ENCODE results near the gene DCST2. TPM values are rescaled to one million over a fixed set of nuclear protein-coding genes. Genes with fewer than 3 reads are reported as not detected.
A peak's percentile ranks its signal among the peaks of the same experiment; 100 is the strongest.

DCST2 gene
- total and polyA plus RNA-seq, 9 of the 15 experiments (the other 6 are each of a cell fraction or from before 2014, with no cell fraction given) = 0.09 to 0.49 (median 0.11) TPM; not detected in 3

DNA sequence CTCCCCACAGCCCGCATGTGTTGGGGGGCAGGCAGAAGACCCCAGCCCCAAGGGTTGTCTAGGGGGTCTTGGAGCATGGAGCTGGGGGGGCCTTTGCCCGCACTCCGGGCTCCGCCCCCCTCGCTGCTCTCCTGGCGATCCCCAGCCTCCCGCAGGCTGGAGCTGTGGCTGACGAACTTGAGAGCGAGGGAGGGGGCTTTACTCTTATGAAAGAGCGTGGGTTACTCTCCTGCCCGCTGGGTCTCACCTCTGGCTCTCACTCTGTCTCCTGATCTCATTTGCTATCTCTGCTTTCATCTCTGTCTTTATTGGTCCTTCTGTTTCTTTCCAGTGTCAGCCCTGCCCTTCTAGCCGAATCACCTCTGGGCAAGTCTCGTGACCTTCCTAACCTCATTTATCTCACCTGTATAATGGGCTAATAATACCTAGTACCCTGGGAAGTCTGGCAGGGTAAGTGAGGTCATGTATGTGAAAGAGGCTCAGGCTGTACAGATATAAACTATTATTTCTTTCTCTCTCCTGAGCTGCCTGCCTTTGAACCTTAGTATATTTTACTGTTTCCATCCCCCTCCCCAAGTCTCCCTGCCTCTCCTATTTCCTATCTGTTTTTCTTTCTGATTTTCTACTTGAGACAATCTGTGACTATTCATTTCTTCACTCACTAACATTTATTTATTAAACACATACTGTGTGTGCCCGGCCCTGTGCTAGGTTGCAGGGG is 30.7 kb upstream of the DCST2 start (continued):
- TF ChIP-seq, protein P1, sequence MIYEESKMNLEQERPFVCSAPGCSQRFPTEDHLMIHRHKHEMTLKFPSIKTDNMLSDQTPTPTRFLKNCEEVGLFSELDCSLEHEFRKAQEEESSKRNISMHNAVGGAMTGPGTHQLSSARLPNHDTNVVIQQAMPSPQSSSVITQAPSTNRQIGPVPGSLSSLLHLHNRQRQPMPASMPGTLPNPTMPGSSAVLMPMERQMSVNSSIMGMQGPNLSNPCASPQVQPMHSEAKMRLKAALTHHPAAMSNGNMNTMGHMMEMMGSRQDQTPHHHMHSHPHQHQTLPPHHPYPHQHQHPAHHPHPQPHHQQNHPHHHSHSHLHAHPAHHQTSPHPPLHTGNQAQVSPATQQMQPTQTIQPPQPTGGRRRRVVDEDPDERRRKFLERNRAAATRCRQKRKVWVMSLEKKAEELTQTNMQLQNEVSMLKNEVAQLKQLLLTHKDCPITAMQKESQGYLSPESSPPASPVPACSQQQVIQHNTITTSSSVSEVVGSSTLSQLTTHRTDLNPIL (CRISPR knock-in tag; IDR thresholded peaks at IDR 0.05) = no peak
- TF ChIP-seq ZNF717 (CRISPR knock-in tag; IDR thresholded peaks at IDR 0.05) = no peak
- TF ChIP-seq, protein P2, sequence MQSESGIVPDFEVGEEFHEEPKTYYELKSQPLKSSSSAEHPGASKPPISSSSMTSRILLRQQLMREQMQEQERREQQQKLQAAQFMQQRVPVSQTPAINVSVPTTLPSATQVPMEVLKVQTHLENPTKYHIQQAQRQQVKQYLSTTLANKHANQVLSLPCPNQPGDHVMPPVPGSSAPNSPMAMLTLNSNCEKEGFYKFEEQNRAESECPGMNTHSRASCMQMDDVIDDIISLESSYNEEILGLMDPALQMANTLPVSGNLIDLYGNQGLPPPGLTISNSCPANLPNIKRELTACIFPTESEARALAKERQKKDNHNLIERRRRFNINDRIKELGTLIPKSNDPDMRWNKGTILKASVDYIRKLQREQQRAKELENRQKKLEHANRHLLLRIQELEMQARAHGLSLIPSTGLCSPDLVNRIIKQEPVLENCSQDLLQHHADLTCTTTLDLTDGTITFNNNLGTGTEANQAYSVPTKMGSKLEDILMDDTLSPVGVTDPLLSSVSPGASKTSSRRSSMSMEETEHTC (IDR thresholded peaks at IDR 0.05) = no peak
- TF ChIP-seq, protein P3, sequence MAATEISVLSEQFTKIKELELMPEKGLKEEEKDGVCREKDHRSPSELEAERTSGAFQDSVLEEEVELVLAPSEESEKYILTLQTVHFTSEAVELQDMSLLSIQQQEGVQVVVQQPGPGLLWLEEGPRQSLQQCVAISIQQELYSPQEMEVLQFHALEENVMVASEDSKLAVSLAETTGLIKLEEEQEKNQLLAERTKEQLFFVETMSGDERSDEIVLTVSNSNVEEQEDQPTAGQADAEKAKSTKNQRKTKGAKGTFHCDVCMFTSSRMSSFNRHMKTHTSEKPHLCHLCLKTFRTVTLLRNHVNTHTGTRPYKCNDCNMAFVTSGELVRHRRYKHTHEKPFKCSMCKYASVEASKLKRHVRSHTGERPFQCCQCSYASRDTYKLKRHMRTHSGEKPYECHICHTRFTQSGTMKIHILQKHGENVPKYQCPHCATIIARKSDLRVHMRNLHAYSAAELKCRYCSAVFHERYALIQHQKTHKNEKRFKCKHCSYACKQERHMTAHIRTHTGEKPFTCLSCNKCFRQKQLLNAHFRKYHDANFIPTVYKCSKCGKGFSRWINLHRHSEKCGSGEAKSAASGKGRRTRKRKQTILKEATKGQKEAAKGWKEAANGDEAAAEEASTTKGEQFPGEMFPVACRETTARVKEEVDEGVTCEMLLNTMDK (IDR thresholded peaks at IDR 0.05; ENCODE audit: borderline replicate concordance, insufficient read depth, low read depth, low read length, poor library complexity, severe bottlenecking) = no peak
- peak in 1 of 2 experiments; percentile 86; a peak in 2 of 4 replicates for TF ChIP-seq RCOR1 (IDR thresholded peaks at IDR 0.05; ENCODE audit: borderline replicate concordance in 1 of 2, low read depth in 2 of 2, low read length in 2 of 2)
- no peak for TF ChIP-seq HDAC6 (IDR thresholded peaks at IDR 0.05; ENCODE audit: low read depth, low read length)
- no peak for TF ChIP-seq NEUROD1 (IDR thresholded peaks at IDR 0.05; ENCODE audit: borderline replicate concordance, low read depth, low read length, partially characterized antibody)
- TF ChIP-seq SNRNP70 (optimal IDR thresholded peaks at IDR 0.05; ENCODE audit: low read depth, low read length) = no peak
- no peak for TF ChIP-seq CAMTA2 (CRISPR knock-in tag; conservative IDR thresholded peaks at IDR 0.05)
- no peak for TF ChIP-seq SMARCB1 (IDR thresholded peaks at IDR 0.05; ENCODE audit: insufficient read length, low read depth)
- no peak for TF ChIP-seq SMAD2 (IDR thresholded peaks at IDR 0.05; ENCODE audit: low read depth, low read length)
- TF ChIP-seq ZFP36 (IDR thresholded peaks at IDR 0.05; ENCODE audit: low read depth, low read length, partially characterized antibody) = no peak
- no peak for TF ChIP-seq ZNF644 (tag; IDR thresholded peaks at IDR 0.05; ENCODE audit: low read depth)
- TF ChIP-seq ZNF780A (CRISPR knock-in tag; IDR thresholded peaks at IDR 0.05) = no peak
- no peak for TF ChIP-seq POLR2AphosphoS2 (IDR thresholded peaks at IDR 0.05; ENCODE audit: low read length)
- TF ChIP-seq RNF2 (IDR thresholded peaks at IDR 0.05) = no peak
- no peak for TF ChIP-seq ZBTB1 (CRISPR knock-in tag; IDR thresholded peaks at IDR 0.05; ENCODE audit: borderline replicate concordance, low read depth)
- TF ChIP-seq ESRRB (CRISPR knock-in tag; IDR thresholded peaks at IDR 0.05; ENCODE audit: borderline replicate concordance) = no peak
- TF ChIP-seq CHD4 (IDR thresholded peaks at IDR 0.05; ENCODE audit: insufficient read depth, insufficient replicate concordance, low read depth, low read length, poor library complexity, severe bottlenecking) = peak; percentile 97
- TF ChIP-seq, protein P4, sequence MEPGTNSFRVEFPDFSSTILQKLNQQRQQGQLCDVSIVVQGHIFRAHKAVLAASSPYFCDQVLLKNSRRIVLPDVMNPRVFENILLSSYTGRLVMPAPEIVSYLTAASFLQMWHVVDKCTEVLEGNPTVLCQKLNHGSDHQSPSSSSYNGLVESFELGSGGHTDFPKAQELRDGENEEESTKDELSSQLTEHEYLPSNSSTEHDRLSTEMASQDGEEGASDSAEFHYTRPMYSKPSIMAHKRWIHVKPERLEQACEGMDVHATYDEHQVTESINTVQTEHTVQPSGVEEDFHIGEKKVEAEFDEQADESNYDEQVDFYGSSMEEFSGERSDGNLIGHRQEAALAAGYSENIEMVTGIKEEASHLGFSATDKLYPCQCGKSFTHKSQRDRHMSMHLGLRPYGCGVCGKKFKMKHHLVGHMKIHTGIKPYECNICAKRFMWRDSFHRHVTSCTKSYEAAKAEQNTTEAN (CRISPR knock-in tag; IDR thresholded peaks at IDR 0.05) = no peak
- TF ChIP-seq ZNF766 (CRISPR knock-in tag; conservative IDR thresholded peaks at IDR 0.05) = no peak
- no peak for TF ChIP-seq BRD4 (IDR thresholded peaks at IDR 0.05)

Measured in K562 (cell line).